Heart left ventricle (tissue), 13 donors: ENCODE results near the gene TLK2.

ENCODE experiments used
- CTCF ChIP-seq, 12 donors: fragments of 200-600 bp; sonication (generic) in 4 of 12; IDR thresholded peaks; one replicate each; pipeline versions ENCODE4 v1.5.0 to v1.8.0; 2018 to 2022; ENCODE audit warnings: antibody characterized with exemption in 12 of 12, mild to moderate bottlenecking in 5 of 12
- POLR2A ChIP-seq, 2 donors: fragments of 450-650 bp; IDR thresholded peaks; one replicate each; pipeline ENCODE4 v1.6.1; 2017; ENCODE audit warnings: antibody characterized with exemption in 2 of 2, mild to moderate bottlenecking in 2 of 2, moderate library complexity in 2 of 2
- donor health status: ischemic (EF 13 %, LVEDD 7.1; RV severe dilation, severe dysfunction).
- donor health status: DM: no; HTN: yes; CAD: no.
- donor health status: DM: no; HTN: no; CAD: no.
- donor health status: ischemic (EF 25% LVEDD 6.9; RV normal size, moderate dysfunction).
- donor health status: ischemic (EF 25% LVEDD 5.7; RV mildly dilated, moderate dysfunction).
- donor health status: ischemic (EF 35%, LVEDD 5.7; RV mildly dilated, moderate dysfunction).
- donor health status: nonischemic (EF 11% LVEDD 7.7; RV severe dilation, severe dysfunction).
- donor health status: DM: yes; HTN: yes; CAD: no.
- donor health status: PGD.
- donor health status: ischemic (EF 29% LVEDD 5.4; RV normal size, mild dysfunction).
- donor health status: nonischemic (EF 23%, LVEDD 6.1; RV moderate dilation, normal function).

- TF ChIP-seq CTCF (IDR thresholded peaks at IDR 0.05) (no peak), POLR2A (IDR thresholded peaks at IDR 0.05) (no peak)
Observed at GRCh38 chr17:62456016-62456415, 22.6 kb upstream of the TLK2 start.
